Activated T-cell treated with anti-CD3 and anti-CD28 coated beads, Interleukin-2, amount 50 U/mL, for 4 hours (primary cell): ENCODE results near the gene WDR45B. TPM values are rescaled to one million over a fixed set of nuclear protein-coding genes. Genes with fewer than 3 reads are reported as not detected.
A peak's percentile ranks its signal among the peaks of the same experiment; 100 is the strongest.

Experiments used
- ATAC-seq, 2 donors: fragments of 200-7000 bp; cut with Tn5 transposase; one replicate each; pipeline ENCODE4 v1.10.0; 2021
- DNase-seq: peaks from one replicate; pipeline ENCODE4 v3.0.0-alpha.2; 2020
- H3K27me3 Mint-ChIP-seq: one replicate; pipeline ENCODE4 v1.8.0; 2021; ENCODE audit warnings: low read depth, mixed read lengths
- H3K36me3 Mint-ChIP-seq: one replicate; pipeline ENCODE4 v1.8.0; 2022; ENCODE audit warnings: mixed read lengths; ENCODE audit not compliant: insufficient read depth
- H3K4me1 Mint-ChIP-seq: one replicate; pipeline ENCODE4 v1.8.0; 2021; ENCODE audit warnings: low read depth, mixed read lengths
- H3K4me3 Mint-ChIP-seq: one replicate; pipeline ENCODE4 v1.8.0; 2021; ENCODE audit warnings: mild to moderate bottlenecking, moderate library complexity, mixed read lengths
- H3K9me3 Mint-ChIP-seq: one replicate; pipeline ENCODE4 v1.8.0; 2021; ENCODE audit warnings: mixed read lengths
- total RNA-seq, 3 donors: library from RNA; stranded (reverse); gene quantifications; one replicate each; pipeline ENCODE4 v1.2.1, GENCODE V29; 2021

Gene WDR45B
- 10 to 100 TPM; 47.1 to 52.5 (median 47.4) TPM for total RNA-seq

DNA sequence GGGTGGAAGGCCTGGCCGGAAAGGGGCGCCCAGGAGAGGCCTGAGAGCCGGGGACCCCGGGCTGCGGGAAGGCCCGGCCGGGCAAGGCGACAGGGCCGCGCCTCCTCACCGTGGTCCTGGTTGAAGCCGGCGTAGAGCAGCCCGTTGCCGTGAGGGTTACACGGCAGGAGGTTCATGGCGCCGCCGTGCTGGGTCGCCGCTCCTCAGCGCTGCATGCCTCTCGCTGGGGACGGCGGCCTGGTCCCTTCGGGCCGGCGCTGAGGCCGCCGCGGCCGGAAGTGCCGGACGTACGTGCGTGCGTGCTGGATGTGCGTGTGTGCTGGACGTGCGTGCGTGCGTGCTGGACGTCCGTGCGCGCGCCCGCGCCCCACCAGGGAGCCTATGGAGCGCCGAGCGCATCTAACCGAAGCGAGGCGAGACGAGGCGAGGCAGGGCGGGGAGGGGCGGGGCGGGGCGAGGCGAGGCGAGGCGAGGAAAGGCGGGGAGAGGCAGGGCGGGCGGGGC is at the start of gene WDR45B:
Gene WDR45B (minus strand): TSS at position 280 of the 504 bp plus-strand sequence. CDS start 104 bp downstream, at position 176.
- no peaks in the 10 kb centered on the region for H3K9me3 Mint-ChIP-seq
- peaks cover 25% of the 10 kb centered on the region for H3K4me1 Mint-ChIP-seq
- ATAC-seq, result peak; percentile 96
- H3K4me3 Mint-ChIP-seq, result peak within 1 kb of the TSS; percentile 86
- DNase-seq, result peak; percentile 83
- H3K36me3 Mint-ChIP-seq, result peaks cover 4% of the 10 kb centered on the region
- H3K27me3 Mint-ChIP-seq, result no peaks in the 10 kb centered on the region

- Mint-ChIP-seq H3K4me1 (peaks cover 11% of the 10 kb centered on the region), H3K4me3 (peak overlapping the region; percentile 62), H3K9me3 (peaks cover 7% of the 10 kb centered on the region), H3K27me3 (no peaks in the 10 kb centered on the region), H3K36me3 (peaks cover 5% of the 10 kb centered on the region)
- DNase-seq (no peak), ATAC-seq (no peak)
These were observed 49.5 kb upstream of the WDR45B start for GRCh38 chr17:82697808-82698064.

DNA sequence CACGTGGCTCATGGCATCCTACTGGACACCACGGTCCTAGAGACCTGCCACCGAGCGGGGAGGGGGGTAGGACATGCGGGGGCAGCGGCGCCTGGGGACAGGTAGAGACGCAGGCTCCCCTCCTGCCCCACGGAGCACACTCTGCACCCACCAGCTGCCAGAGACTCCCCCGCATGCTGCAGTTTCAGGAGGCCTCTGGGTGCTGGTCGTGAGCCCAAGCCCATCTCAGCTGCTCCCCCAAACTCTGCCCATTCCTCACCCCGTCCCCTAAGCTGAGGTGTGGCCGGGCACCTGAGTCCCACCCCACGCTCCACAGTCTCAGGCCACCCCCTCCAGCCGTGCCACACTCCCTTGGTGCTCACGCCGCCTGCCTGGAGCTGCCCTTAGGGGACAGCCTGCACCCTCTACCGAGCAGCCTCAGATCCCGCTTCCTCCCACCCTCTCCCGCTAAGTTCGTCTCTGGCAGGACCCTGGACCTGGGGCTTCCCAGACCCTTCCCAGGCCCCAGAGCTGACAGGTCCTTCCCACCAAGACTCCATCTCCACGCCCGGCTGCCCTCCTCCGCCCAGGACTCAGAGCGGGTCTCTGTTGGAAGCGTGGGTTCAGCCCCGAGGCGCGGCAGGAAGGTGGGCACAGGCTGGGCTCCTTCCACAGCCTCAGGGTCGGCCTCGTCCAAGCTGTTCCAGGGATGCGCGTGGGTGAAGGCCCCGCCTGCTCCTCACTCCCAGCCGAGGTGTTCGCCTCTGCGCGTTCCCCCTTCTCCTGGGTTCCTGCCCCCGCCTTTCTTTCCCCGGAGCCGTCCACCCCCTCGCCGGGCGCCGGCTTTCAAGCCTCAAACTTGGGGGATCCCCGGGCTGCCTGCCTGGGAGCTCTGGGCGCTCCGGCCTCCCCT is 48.9 kb upstream of the WDR45B start:
- ATAC-seq (no peak), DNase-seq (no peak)
- H3K9me3 Mint-ChIP-seq, result peaks cover 7% of the 10 kb centered on the region
- peaks cover 11% of the 10 kb centered on the region for H3K4me1 Mint-ChIP-seq
- peak overlapping the region; percentile 62 for H3K4me3 Mint-ChIP-seq
- peaks cover 5% of the 10 kb centered on the region for H3K36me3 Mint-ChIP-seq
- H3K27me3 Mint-ChIP-seq, result no peaks in the 10 kb centered on the region

- peaks cover 14% of the 10 kb centered on the region for H3K4me1 Mint-ChIP-seq
- DNase-seq (no peak), ATAC-seq (no peak)
- peaks cover 5% of the 10 kb centered on the region for H3K36me3 Mint-ChIP-seq
- H3K9me3 Mint-ChIP-seq, result peaks cover 7% of the 10 kb centered on the region
- H3K27me3 Mint-ChIP-seq, result no peaks in the 10 kb centered on the region
- peak overlapping the region; percentile 11 for H3K4me3 Mint-ChIP-seq
These were observed 48.0 kb upstream of the WDR45B start for GRCh38 chr17:82696259-82696658.

GRCh38 chr17:82694647-82695046 is 46.4 kb upstream of the WDR45B start:
- no peaks in the 10 kb centered on the region for H3K27me3 Mint-ChIP-seq
- H3K4me1 Mint-ChIP-seq, result peaks cover 14% of the 10 kb centered on the region
- ATAC-seq (no peak), DNase-seq (no peak)
- peaks cover 7% of the 10 kb centered on the region for H3K9me3 Mint-ChIP-seq
- H3K36me3 Mint-ChIP-seq, result peaks cover 10% of the 10 kb centered on the region
- peak overlapping the region; percentile 22 for H3K4me3 Mint-ChIP-seq

DNA sequence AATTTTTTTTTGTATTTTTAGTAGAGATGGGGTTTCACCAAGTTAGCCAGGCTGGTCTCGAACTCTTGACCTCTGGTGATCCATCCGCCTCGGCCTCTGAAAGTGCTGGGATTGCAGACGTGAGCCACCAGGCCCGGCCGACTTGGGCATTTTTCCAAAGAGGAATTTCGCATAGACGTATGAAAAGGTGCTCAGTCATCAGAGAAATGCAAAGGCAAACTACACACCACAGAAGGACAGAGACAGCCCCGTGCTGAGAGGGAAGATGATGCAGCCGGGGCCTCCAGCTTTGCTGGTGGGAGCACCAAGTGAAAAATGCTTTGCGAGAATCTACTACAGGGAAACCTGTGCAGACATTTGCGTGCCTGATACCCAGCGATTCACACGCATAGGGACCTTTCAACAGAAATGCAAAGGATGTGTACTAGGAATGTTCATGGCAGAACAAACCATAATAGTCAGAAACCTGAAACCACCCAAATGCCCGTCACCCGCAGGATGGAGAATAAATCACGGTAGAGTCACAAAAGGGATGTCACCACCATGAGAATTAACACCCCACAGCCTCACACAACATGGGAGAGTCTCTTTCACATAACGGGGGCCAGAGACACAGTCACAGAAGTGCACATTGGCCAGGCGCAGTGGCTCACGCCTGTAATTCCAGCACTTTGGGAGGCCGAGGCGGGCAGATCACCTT is 45.1 kb upstream of the WDR45B start:
- H3K4me3 Mint-ChIP-seq, result no peak overlapping the region
- H3K4me1 Mint-ChIP-seq, result peaks cover 8% of the 10 kb centered on the region
- H3K27me3 Mint-ChIP-seq, result no peaks in the 10 kb centered on the region
- peaks cover 10% of the 10 kb centered on the region for H3K36me3 Mint-ChIP-seq
- H3K9me3 Mint-ChIP-seq, result peaks cover 7% of the 10 kb centered on the region
- DNase-seq (no peak), ATAC-seq (no peak)

DNA sequence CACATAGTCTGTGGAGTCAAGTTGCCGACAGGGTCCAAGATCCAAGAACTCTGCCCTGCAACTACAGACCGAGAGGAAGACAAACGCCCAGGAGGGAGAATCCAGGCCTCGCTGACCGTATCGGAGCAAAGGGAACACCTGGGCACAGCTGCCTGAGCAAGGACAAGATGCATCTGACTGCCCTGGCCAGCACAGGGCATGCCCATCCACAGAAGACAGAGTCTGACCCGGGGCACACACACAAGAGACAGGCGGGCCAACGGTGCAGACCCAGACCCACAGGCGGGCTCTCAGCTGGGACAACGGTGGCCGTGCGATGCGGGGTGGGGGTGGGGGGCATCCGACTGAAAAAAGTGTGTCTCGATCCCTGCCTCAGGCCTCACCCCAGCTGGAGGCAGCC is 44.0 kb upstream of the WDR45B start:
- ATAC-seq (no peak), DNase-seq (no peak)
- H3K9me3 Mint-ChIP-seq, result peaks cover 7% of the 10 kb centered on the region
- H3K27me3 Mint-ChIP-seq, result no peaks in the 10 kb centered on the region
- H3K4me1 Mint-ChIP-seq, result peaks cover 6% of the 10 kb centered on the region
- no peak overlapping the region for H3K4me3 Mint-ChIP-seq
- peaks cover 10% of the 10 kb centered on the region for H3K36me3 Mint-ChIP-seq

GRCh38 chr17:82691714-82692113 is 43.5 kb upstream of the WDR45B start:
- no peak overlapping the region for H3K4me3 Mint-ChIP-seq

GRCh38 chr17:82690786-82691489 is 42.7 kb upstream of the WDR45B start:
- Mint-ChIP-seq H3K9me3 (peaks cover 7% of the 10 kb centered on the region), H3K27me3 (no peaks in the 10 kb centered on the region), H3K36me3 (peaks cover 10% of the 10 kb centered on the region), H3K4me1 (peaks cover 3% of the 10 kb centered on the region), H3K4me3 (no peak overlapping the region)
- ATAC-seq (no peak), DNase-seq (no peak)

More at GRCh38 chr17:82691714-82692113, 43.5 kb upstream of the WDR45B start:
- Mint-ChIP-seq H3K9me3 (peaks cover 7% of the 10 kb centered on the region), H3K36me3 (peaks cover 10% of the 10 kb centered on the region), H3K27me3 (no peaks in the 10 kb centered on the region), H3K4me1 (peaks cover 3% of the 10 kb centered on the region)
- ATAC-seq (no peak), DNase-seq (no peak)

- DNase-seq (no peak), ATAC-seq (no peak)
- H3K9me3 Mint-ChIP-seq, result no peaks in the 10 kb centered on the region
These were observed 40.8 kb upstream of the WDR45B start for GRCh38 chr17:82689077-82689476.

GRCh38 chr17:82687871-82688270 is 39.6 kb upstream of the WDR45B start:
- DNase-seq, result no peak
- no peaks in the 10 kb centered on the region for H3K9me3 Mint-ChIP-seq
- no peak overlapping the region for H3K4me3 Mint-ChIP-seq
- no peaks in the 10 kb centered on the region for H3K27me3 Mint-ChIP-seq
- peaks cover 3% of the 10 kb centered on the region for H3K4me1 Mint-ChIP-seq
- ATAC-seq, result no peak
- peaks cover 5% of the 10 kb centered on the region for H3K36me3 Mint-ChIP-seq

More at GRCh38 chr17:82689077-82689476, 40.8 kb upstream of the WDR45B start:
- no peak overlapping the region for H3K4me3 Mint-ChIP-seq
- peaks cover 3% of the 10 kb centered on the region for H3K4me1 Mint-ChIP-seq
- H3K36me3 Mint-ChIP-seq, result peaks cover 5% of the 10 kb centered on the region
- H3K27me3 Mint-ChIP-seq, result no peaks in the 10 kb centered on the region

GRCh38 chr17:82687375-82687861 is 39.2 kb upstream of the WDR45B start:
- peaks cover under 1% of the 10 kb centered on the region for H3K9me3 Mint-ChIP-seq
- no peaks in the 10 kb centered on the region for H3K27me3 Mint-ChIP-seq
- ATAC-seq (no peak), DNase-seq (no peak)
- H3K4me3 Mint-ChIP-seq, result no peak overlapping the region
- peaks cover 3% of the 10 kb centered on the region for H3K4me1 Mint-ChIP-seq
- peaks cover 5% of the 10 kb centered on the region for H3K36me3 Mint-ChIP-seq

GRCh38 chr17:82686366-82687324 is 38.4 kb upstream of the WDR45B start:
- Mint-ChIP-seq H3K4me1 (peaks cover 2% of the 10 kb centered on the region), H3K36me3 (peaks cover 5% of the 10 kb centered on the region), H3K4me3 (no peak overlapping the region), H3K9me3 (peaks cover 9% of the 10 kb centered on the region), H3K27me3 (no peaks in the 10 kb centered on the region)
- ATAC-seq, result no peak
- DNase-seq, result no peak
